PC-9 (cell line): Measurements from ENCODE around the gene MAP2K5. TPM values are rescaled to one million over a fixed set of nuclear protein-coding genes. Genes with fewer than 3 reads are reported as not detected.

Experiments used
- BruUV-seq: library from RNA; stranded (reverse); fragments of 400-500 nt; replicated peaks from 2 replicates; lab custom pipeline; 2021; lab: Mats Ljungman, UMichigan
- CTCF ChIA-PET: fragments of 300-600 bp; sonication (Branson Sonifier 250); formaldehyde crosslinking; loops from one replicate; lab custom pipeline; 2022; ENCODE audit warnings: antibody characterized with exemption; lab: Charles Lee
- POLR2A ChIA-PET: fragments of 300-600 bp; sonication (Branson Sonifier 250); formaldehyde crosslinking; loops from one replicate; lab custom pipeline; 2022; ENCODE audit warnings: antibody characterized with exemption; ENCODE audit not compliant: unreplicated experiment; lab: Charles Lee
- DNase-seq, 2 experiments: peaks; one replicate each; pipeline versions ENCODE4 v3.0.0 to v3.0.0-alpha.2; 2015 to 2022; ENCODE audit warnings: mixed read lengths in 1 of 2
- H2AFZ ChIP-seq: fragments of 200-600 bp; sonication (generic); 2 replicates; pipeline ENCODE4 v1.8.1; 2017; ENCODE audit warnings: antibody characterized with exemption
- H3F3A ChIP-seq: fragments of 200-600 bp; sonication (generic); 2 replicates; pipeline ENCODE4 v1.8.1; 2017; ENCODE audit warnings: antibody characterized with exemption, mild to moderate bottlenecking, low read depth; ENCODE audit not compliant: insufficient read depth
- H3K27ac ChIP-seq: fragments of 200-600 bp; sonication (generic); 2 replicates; pipeline ENCODE4 v1.6.1; 2016; ENCODE audit warnings: mixed run types
- H3K27me3 ChIP-seq: fragments of 200-600 bp; sonication (generic); 2 replicates; pipeline ENCODE4 v1.6.1; 2016; ENCODE audit warnings: low read depth, mixed run types; ENCODE audit not compliant: insufficient read depth
- H3K36me3 ChIP-seq: fragments of 200-600 bp; sonication (generic); 2 replicates; pipeline ENCODE4 v1.6.1; 2016; ENCODE audit warnings: low read depth, mixed run types
- H3K4me1 ChIP-seq: fragments of 200-600 bp; sonication (generic); replicated peaks from 2 replicates; pipeline ENCODE4 v1.6.1; 2016; ENCODE audit warnings: mixed run types; ENCODE audit not compliant: insufficient read depth
- H3K4me2 ChIP-seq: fragments of 200-600 bp; sonication (generic); 2 replicates; pipeline ENCODE4 v1.6.1; 2017; ENCODE audit warnings: mixed run types
- H3K4me3 ChIP-seq: fragments of 200-600 bp; sonication (generic); 2 replicates; pipeline ENCODE4 v1.6.1; 2016; ENCODE audit warnings: mixed run types
- H3K79me2 ChIP-seq: fragments of 200-600 bp; sonication (generic); 2 replicates; pipeline ENCODE4 v1.6.1; 2017; ENCODE audit warnings: low read depth, mixed run types
- H3K9me2 ChIP-seq: fragments of 200-600 bp; sonication (generic); 2 replicates; pipeline ENCODE4 v1.8.1; 2017; ENCODE audit warnings: mild to moderate bottlenecking; ENCODE audit not compliant: insufficient read depth
- H3K9me3 ChIP-seq: fragments of 200-600 bp; sonication (generic); 2 replicates; pipeline ENCODE4 v1.8.1; 2016; ENCODE audit warnings: low read depth; ENCODE audit not compliant: insufficient read depth
- H4K20me1 ChIP-seq: fragments of 200-600 bp; sonication (generic); 2 replicates; pipeline ENCODE4 v1.8.1; 2017; ENCODE audit not compliant: insufficient read depth
- EZH2 ChIP-seq: fragments of 200-600 bp; sonication (generic); IDR thresholded peaks from 2 replicates; pipeline ENCODE4 v1.8.0; 2017; ENCODE audit warnings: antibody characterized with exemption, low read depth
- intact Hi-C: fragments of 100-400 bp; cut with micrococcal nuclease; formaldehyde crosslinking; loops from one replicate; pipeline ENCODE4 v1.10.0; 2022; ENCODE audit not compliant: unreplicated experiment
- total RNA-seq: library from RNA; stranded (reverse); gene quantifications from 2 replicates; pipeline ENCODE4 v1.2.3, GENCODE V29; 2021
- TF ChIP-seq, protein P1 (sequence below): fragments of 200-600 bp; sonication (generic); conservative IDR thresholded peaks from 2 replicates; pipeline ENCODE4 v1.6.1; 2017; ENCODE audit warnings: mixed run types, antibody characterized with exemption, mild to moderate bottlenecking, moderate library complexity

MAP2K5 gene
- total RNA-seq, 1 experiment from 2014 or later: 26.9 TPM

DNA sequence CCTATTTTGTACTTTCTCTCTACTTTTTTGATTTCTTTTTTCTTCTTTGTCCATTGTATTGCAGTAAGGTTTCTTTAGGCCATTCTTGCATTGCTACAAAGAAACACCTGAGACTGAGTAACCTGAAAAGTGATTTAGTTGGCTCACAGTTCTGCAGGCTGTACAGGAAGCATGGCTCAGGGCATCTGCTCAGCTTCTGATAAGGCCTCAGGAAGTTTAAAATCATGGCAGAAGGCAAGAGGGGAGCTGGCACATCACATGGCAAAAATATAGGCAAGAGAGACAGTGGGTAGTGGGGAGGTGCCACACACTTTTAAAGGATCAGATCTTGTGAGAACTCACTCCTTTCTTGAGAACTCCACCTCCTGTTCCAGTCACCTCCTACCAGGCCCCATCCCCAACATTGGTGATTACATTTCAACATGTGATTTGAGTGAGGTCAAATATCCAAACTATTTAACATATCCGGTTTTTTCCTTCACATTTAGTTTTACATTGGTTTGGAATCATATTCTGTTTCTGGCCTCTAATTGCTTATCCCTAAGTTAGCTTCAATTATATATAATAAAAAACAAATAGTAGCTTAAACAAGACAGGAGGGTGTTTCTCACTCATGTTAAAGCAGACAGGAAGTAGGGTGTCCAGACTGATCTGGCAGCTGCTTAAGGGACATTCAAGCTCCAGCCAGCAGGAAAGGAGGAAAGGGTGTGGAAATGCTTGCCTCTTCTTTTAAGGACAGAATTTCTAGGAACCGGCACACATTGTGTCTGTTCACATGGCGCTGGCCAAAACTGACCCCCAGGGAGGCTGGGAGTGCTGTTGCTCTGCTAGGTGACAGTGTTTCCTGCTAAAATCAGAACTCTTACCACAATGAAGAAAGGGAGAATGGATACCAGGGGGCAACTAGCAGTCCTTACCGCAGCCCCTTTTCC, 254.0 kb downstream of the MAP2K5 start:
- no peaks in the 10 kb centered on the region for H3K4me1 ChIP-seq
- no peak for DNase-seq
- H3F3A ChIP-seq: no peaks in the 10 kb centered on the region
- ChIA-PET POLR2A (no interaction called here), CTCF (no interaction called here)
- no peak overlapping the region for H3K4me2 ChIP-seq
- no peak overlapping the region for H3K27ac ChIP-seq
- TF ChIP-seq, protein P1, sequence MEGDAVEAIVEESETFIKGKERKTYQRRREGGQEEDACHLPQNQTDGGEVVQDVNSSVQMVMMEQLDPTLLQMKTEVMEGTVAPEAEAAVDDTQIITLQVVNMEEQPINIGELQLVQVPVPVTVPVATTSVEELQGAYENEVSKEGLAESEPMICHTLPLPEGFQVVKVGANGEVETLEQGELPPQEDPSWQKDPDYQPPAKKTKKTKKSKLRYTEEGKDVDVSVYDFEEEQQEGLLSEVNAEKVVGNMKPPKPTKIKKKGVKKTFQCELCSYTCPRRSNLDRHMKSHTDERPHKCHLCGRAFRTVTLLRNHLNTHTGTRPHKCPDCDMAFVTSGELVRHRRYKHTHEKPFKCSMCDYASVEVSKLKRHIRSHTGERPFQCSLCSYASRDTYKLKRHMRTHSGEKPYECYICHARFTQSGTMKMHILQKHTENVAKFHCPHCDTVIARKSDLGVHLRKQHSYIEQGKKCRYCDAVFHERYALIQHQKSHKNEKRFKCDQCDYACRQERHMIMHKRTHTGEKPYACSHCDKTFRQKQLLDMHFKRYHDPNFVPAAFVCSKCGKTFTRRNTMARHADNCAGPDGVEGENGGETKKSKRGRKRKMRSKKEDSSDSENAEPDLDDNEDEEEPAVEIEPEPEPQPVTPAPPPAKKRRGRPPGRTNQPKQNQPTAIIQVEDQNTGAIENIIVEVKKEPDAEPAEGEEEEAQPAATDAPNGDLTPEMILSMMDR: no peak
- TF ChIP-seq EZH2: no peak
- H3K36me3 ChIP-seq: no peaks in the 10 kb centered on the region
- no peaks in the 10 kb centered on the region for H4K20me1 ChIP-seq
- no peaks in the 10 kb centered on the region for H3K9me2 ChIP-seq
- no peak overlapping the region for H2AFZ ChIP-seq
- no peaks in the 10 kb centered on the region for H3K27me3 ChIP-seq
- H3K9me3 ChIP-seq: no peaks in the 10 kb centered on the region
- intact Hi-C loops: no loop called here
- no peak overlapping the region for H3K4me3 ChIP-seq
- no TSS peak for BruUV-seq
- H3K79me2 ChIP-seq: no peaks in the 10 kb centered on the region

GRCh38 chr15:67799801-67800205, 257.3 kb downstream of the MAP2K5 start:
- Histone ChIP-seq H3K4me1 (no peaks in the 10 kb centered on the region), H3K36me3 (no peaks in the 10 kb centered on the region), H4K20me1 (no peaks in the 10 kb centered on the region), H3K9me2 (no peaks in the 10 kb centered on the region), H2AFZ (no peak overlapping the region), H3K27ac (no peak overlapping the region), H3K79me2 (no peaks in the 10 kb centered on the region), H3K27me3 (no peaks in the 10 kb centered on the region), H3K4me2 (no peak overlapping the region), H3K9me3 (no peaks in the 10 kb centered on the region), H3F3A (no peaks in the 10 kb centered on the region), H3K4me3 (no peak overlapping the region)
- ChIA-PET CTCF (no interaction called here), POLR2A (no interaction called here)
- DNase-seq: no peak
- TF ChIP-seq, protein P1: no peak
- no peak for TF ChIP-seq EZH2
- intact Hi-C loops: no loop called here
- no TSS peak for BruUV-seq

- H3K27me3 ChIP-seq: no peaks in the 10 kb centered on the region
- H3K4me3 ChIP-seq: no peak overlapping the region
- no peak overlapping the region for H3K4me2 ChIP-seq
- TF ChIP-seq EZH2: no peak
- TF ChIP-seq, protein P1: no peak
- no peaks in the 10 kb centered on the region for H3K9me2 ChIP-seq
- no peaks in the 10 kb centered on the region for H3F3A ChIP-seq
- no TSS peak for BruUV-seq
- H3K79me2 ChIP-seq: no peaks in the 10 kb centered on the region
- no peaks in the 10 kb centered on the region for H4K20me1 ChIP-seq
- no peak overlapping the region for H3K27ac ChIP-seq
- H2AFZ ChIP-seq: no peak overlapping the region
- DNase-seq: no peak
- no peaks in the 10 kb centered on the region for H3K4me1 ChIP-seq
- intact Hi-C loops: no loop called here
- POLR2A ChIA-PET: no interaction called here
- CTCF ChIA-PET: no interaction called here
- H3K36me3 ChIP-seq: no peaks in the 10 kb centered on the region
- no peaks in the 10 kb centered on the region for H3K9me3 ChIP-seq
These were observed 258.6 kb downstream of the MAP2K5 start for GRCh38 chr15:67801142-67801541.
